Keratinocyte (primary cell): ENCODE data around the gene ZNF385A. TPM values are rescaled to one million over a fixed set of nuclear protein-coding genes. Genes with fewer than 3 reads are reported as not detected.

Experiments used
- DNase-seq: peaks from one replicate; pipeline ENCODE4 v3.0.0-alpha.2; 2011; ENCODE audit warnings: low read depth, missing footprints, low spot score
- FAIRE-seq: peaks from 2 replicates; lab custom pipeline; 2011; peaks lifted over from hg19 to GRCh38; lab: Jason Lieb, UNC
- H2AFZ ChIP-seq: 2 replicates; pipeline ENCODE4 v1.6.0; 2012; ENCODE audit warnings: low read length, control low read depth, inconsistent platforms; ENCODE audit not compliant: control insufficient read depth
- H3K27ac ChIP-seq: 2 replicates; pipeline ENCODE4 v1.5.1; 2011; ENCODE audit warnings: low read length; ENCODE audit not compliant: control insufficient read depth, insufficient read depth
- H3K27me3 ChIP-seq: 3 replicates; pipeline ENCODE4 v1.6.0; 2011; ENCODE audit warnings: low read length; ENCODE audit not compliant: control insufficient read depth, insufficient read depth; ENCODE audit errors: extremely low read depth
- H3K36me3 ChIP-seq, 2 experiments: 2 replicates in 1 of 2; 3 replicates in 1 of 2; pipeline ENCODE4 v1.5.1; 2011; ENCODE audit warnings: low read length in 2 of 2, mild to moderate bottlenecking in 1 of 2; ENCODE audit not compliant: control insufficient read depth in 2 of 2, insufficient read depth in 2 of 2; ENCODE audit errors: extremely low read depth in 1 of 2
- H3K4me1 ChIP-seq: 3 replicates; pipeline ENCODE4 v1.5.1; 2011; ENCODE audit warnings: low read length; ENCODE audit not compliant: control insufficient read depth, insufficient read depth; ENCODE audit errors: extremely low read depth
- H3K4me2 ChIP-seq: 3 replicates; pipeline ENCODE4 v1.6.0; 2011; ENCODE audit warnings: low read depth, low read length; ENCODE audit not compliant: control insufficient read depth, insufficient read depth; ENCODE audit errors: extremely low read depth
- H3K4me3 ChIP-seq, 3 experiments: fragments of 200-600 bp in 1 of 3; sonication (generic) in 1 of 3; 2 replicates in 2 of 3; 3 replicates in 1 of 3; pipeline ENCODE4 v1.5.1; 2011 to 2016; ENCODE audit warnings: low read length in 3 of 3, mild to moderate bottlenecking in 3 of 3, control low read depth in 2 of 3, inconsistent platforms in 1 of 3, low read depth in 1 of 3, mixed read lengths in 1 of 3, mixed run types in 1 of 3, moderate library complexity in 1 of 3; ENCODE audit not compliant: control insufficient read depth in 2 of 3, insufficient read depth in 2 of 3; ENCODE audit errors: extremely low read depth in 1 of 3
- H3K79me2 ChIP-seq: 2 replicates; pipeline ENCODE4 v1.6.0; 2012; ENCODE audit warnings: low read length; ENCODE audit not compliant: control insufficient read depth, insufficient read depth
- H3K9ac ChIP-seq: 3 replicates; pipeline ENCODE4 v1.6.0; 2011; ENCODE audit warnings: low read length; ENCODE audit not compliant: control insufficient read depth, insufficient read depth; ENCODE audit errors: extremely low read depth
- H3K9me1 ChIP-seq: 3 replicates; pipeline ENCODE4 v1.6.0; 2011; ENCODE audit warnings: low read length; ENCODE audit not compliant: control insufficient read depth, insufficient read depth; ENCODE audit errors: extremely low read depth
- H3K9me3 ChIP-seq: 2 replicates; pipeline ENCODE4 v1.5.1; 2012; ENCODE audit warnings: low read depth, low read length; ENCODE audit not compliant: control insufficient read depth
- H4K20me1 ChIP-seq: 3 replicates; pipeline ENCODE4 v1.6.0; 2011; ENCODE audit warnings: low read length; ENCODE audit not compliant: control insufficient read depth, insufficient read depth; ENCODE audit errors: extremely low read depth
- CTCF ChIP-seq, 3 experiments: IDR thresholded peaks in 1 of 3; conservative IDR thresholded peaks in 1 of 3; optimal IDR thresholded peaks in 1 of 3; 2 replicates in 2 of 3; 3 replicates in 1 of 3; pipeline versions ENCODE3 to v1.5.1; 2011; ENCODE audit warnings: low read length in 3 of 3, mild to moderate bottlenecking in 3 of 3, moderate library complexity in 2 of 3, control low read depth in 1 of 3, inconsistent platforms in 1 of 3; ENCODE audit not compliant: insufficient read depth in 2 of 3; ENCODE audit errors: extremely low read depth in 1 of 3
- EZH2 ChIP-seq: IDR thresholded peaks from one replicate; pipeline ENCODE4 v1.6.1; 2012; ENCODE audit warnings: inconsistent platforms, mild to moderate bottlenecking, low read length, moderate library complexity
- dilution Hi-C: fragments of 300-500 bp; cut with MboI; formaldehyde crosslinking; loops from one replicate; pipeline ENCODE4 v1.7.0; 2020; ENCODE audit warnings: low sequenced_read_pairs; ENCODE audit not compliant: extremely low pct_ligation_motif_present
- polyA plus RNA-seq, 5 experiments: library from polyadenylated mRNA; depleted of rRNA in 3 of 5; stranded (reverse) in 3 of 5; stranded (forward) in 1 of 5; unstranded in 1 of 5; fragments of >200 nt; gene quantifications; 1 replicate in 1 of 5; 2 replicates in 3 of 5; 3 replicates in 1 of 5; pipeline versions ENCODE4 v1.2.1 to v1.2.3, GENCODE V29; 2011 to 2012; ENCODE audit warnings: missing spikeins in 2 of 5, low read depth in 1 of 5, low replicate concordance in 1 of 5

The ZNF385A gene
- polyA plus RNA-seq, 1 donor (not counting 4 experiments of a cell fraction or from before 2014, with no cell fraction given): 11.4 TPM

- H3K4me3 ChIP-seq: no peak overlapping the region
- FAIRE-seq (peak; percentile 36), DNase-seq (no peak)
- dilution Hi-C loops: no loop called here
- H3K27me3 ChIP-seq: no peaks in the 10 kb centered on the region
- TF ChIP-seq EZH2 (no peak), CTCF (optimal IDR thresholded peaks at IDR 0.05 in 1 of 3, IDR thresholded peaks at IDR 0.05 in 1 of 3, conservative IDR thresholded peaks at IDR 0.05 in 1 of 3; ENCODE audit: extremely low read depth in 1 of 3, insufficient read depth in 2 of 3, low read length in 3 of 3) (peak; percentile 48 to 84 (median 80))
- no peaks in the 10 kb centered on the region for H3K9me1 ChIP-seq
- peaks cover 40% of the 10 kb centered on the region for H3K4me1 ChIP-seq
- no peak overlapping the region for H2AFZ ChIP-seq
- H3K4me2 ChIP-seq: no peak overlapping the region
- peaks cover 28 to 47% of the 10 kb centered on the region in 2 experiments for H3K36me3 ChIP-seq
- no peak overlapping the region for H3K27ac ChIP-seq
- H3K9ac ChIP-seq: no peak overlapping the region
- H4K20me1 ChIP-seq: no peaks in the 10 kb centered on the region
- H3K79me2 ChIP-seq: peaks cover 15% of the 10 kb centered on the region
- H3K9me3 ChIP-seq: no peaks in the 10 kb centered on the region
These were observed 9.8 kb upstream of the ZNF385A start for GRCh38 chr12:54394281-54394719.

GRCh38 chr12:54393743-54394142, 9.2 kb upstream of the ZNF385A start:
- dilution Hi-C loops: no loop called here
- peak overlapping the region; percentile 10 for H3K27ac ChIP-seq

More at GRCh38 chr12:54393743-54394142, 9.2 kb upstream of the ZNF385A start:
- no peak overlapping the region for H3K4me3 ChIP-seq
- peaks cover 26 to 48% of the 10 kb centered on the region in 2 experiments for H3K36me3 ChIP-seq
- H3K4me1 ChIP-seq: peaks cover 45% of the 10 kb centered on the region
- H2AFZ ChIP-seq: no peak overlapping the region
- no peaks in the 10 kb centered on the region for H3K27me3 ChIP-seq
- TF ChIP-seq CTCF (optimal IDR thresholded peaks at IDR 0.05 in 1 of 3, IDR thresholded peaks at IDR 0.05 in 1 of 3, conservative IDR thresholded peaks at IDR 0.05 in 1 of 3; ENCODE audit: extremely low read depth in 1 of 3, insufficient read depth in 2 of 3, low read length in 3 of 3) (no peak), EZH2 (no peak)
- H3K9ac ChIP-seq: no peak overlapping the region
- no peaks in the 10 kb centered on the region for H4K20me1 ChIP-seq
- H3K4me2 ChIP-seq: peak overlapping the region; percentile 0
- no peaks in the 10 kb centered on the region for H3K9me1 ChIP-seq
- peaks cover 21% of the 10 kb centered on the region for H3K79me2 ChIP-seq
- no peaks in the 10 kb centered on the region for H3K9me3 ChIP-seq
- no peak for DNase-seq
- FAIRE-seq: no peak
